A673 (cell line): ENCODE data around the gene KCNIP4. TPM values are rescaled to one million over a fixed set of nuclear protein-coding genes. Genes with fewer than 3 reads are reported as not detected.

ENCODE experiments used
- BruUV-seq: library from RNA; stranded (reverse); fragments of 400-500 nt; replicated peaks from 2 replicates; lab custom pipeline; 2021; lab: Mats Ljungman, UMichigan
- CTCF ChIA-PET: fragments of 300-600 bp; sonication (Branson Sonifier 250); formaldehyde crosslinking; loops from one replicate; lab custom pipeline; 2022; ENCODE audit warnings: antibody characterized with exemption; lab: Charles Lee
- POLR2A ChIA-PET: fragments of 300-600 bp; sonication (Branson Sonifier 250); formaldehyde crosslinking; loops from one replicate; lab custom pipeline; 2022; ENCODE audit warnings: antibody characterized with exemption; ENCODE audit not compliant: low non-redundant PET; lab: Charles Lee
- DNase-seq: peaks from one replicate; pipeline ENCODE4 v3.0.0-alpha.2; 2015; ENCODE audit warnings: low spot score
- H3K27ac ChIP-seq: fragments of 200-600 bp; sonication (generic); 2 replicates; pipeline ENCODE4 v1.5.1; 2016; ENCODE audit warnings: mixed run types, low read depth, mild to moderate bottlenecking, mixed read lengths, antibody characterized with exemption, low read length; ENCODE audit not compliant: poor library complexity, severe bottlenecking
- H3K27me3 ChIP-seq: fragments of 200-600 bp; sonication (generic); replicated peaks from 2 replicates; pipeline ENCODE4 v1.6.1; 2017; ENCODE audit warnings: mixed run types, low read depth, mild to moderate bottlenecking, mixed read lengths, antibody characterized with exemption, low read length; ENCODE audit not compliant: insufficient read depth, poor library complexity
- H3K36me3 ChIP-seq: fragments of 200-600 bp; sonication (generic); 2 replicates; pipeline ENCODE4 v1.6.1; 2016; ENCODE audit warnings: mixed run types, mild to moderate bottlenecking, mixed read lengths, antibody characterized with exemption, low read length; ENCODE audit not compliant: insufficient read depth, poor library complexity, severe bottlenecking
- H3K4me1 ChIP-seq: fragments of 200-600 bp; sonication (generic); 2 replicates; pipeline ENCODE4 v1.6.1; 2017; ENCODE audit warnings: mixed run types, mild to moderate bottlenecking, mixed read lengths, antibody characterized with exemption, low read length; ENCODE audit not compliant: insufficient read depth, poor library complexity, severe bottlenecking
- H3K4me3 ChIP-seq: fragments of 200-600 bp; sonication (generic); 2 replicates; pipeline ENCODE4 v1.5.1; 2016; ENCODE audit warnings: low read depth, mixed run types, mild to moderate bottlenecking, mixed read lengths, low read length; ENCODE audit not compliant: poor library complexity, severe bottlenecking
- H3K9me3 ChIP-seq: fragments of 200-600 bp; sonication (generic); 2 replicates; pipeline ENCODE4 v1.6.1; 2016; ENCODE audit warnings: mixed run types, low read depth, mild to moderate bottlenecking, mixed read lengths, antibody characterized with exemption, low read length; ENCODE audit not compliant: poor library complexity, severe bottlenecking
- EZH2 ChIP-seq: fragments of 200-600 bp; sonication (generic); IDR thresholded peaks from 2 replicates; pipeline ENCODE4 v1.6.1; 2017; ENCODE audit warnings: borderline replicate concordance, low read depth, mild to moderate bottlenecking, mixed read lengths, antibody characterized with exemption, low read length; ENCODE audit not compliant: poor library complexity, severe bottlenecking
- intact Hi-C: fragments of 100-400 bp; cut with micrococcal nuclease; formaldehyde crosslinking; loops from one replicate; pipeline ENCODE4 v1.10.0; 2022; ENCODE audit not compliant: unreplicated experiment
- total RNA-seq: library from RNA; stranded (reverse); gene quantifications from 2 replicates; pipeline ENCODE4 v1.2.3, GENCODE V29; 2021
- TF ChIP-seq, protein P1 (sequence below): fragments of 300-800, 200-600 bp; sonication (generic); conservative IDR thresholded peaks from 2 replicates; pipeline ENCODE4 v1.5.1; 2017; ENCODE audit warnings: low read depth, mild to moderate bottlenecking, antibody characterized with exemption, low read length, moderate library complexity, mixed read lengths

Gene KCNIP4
- total RNA-seq, 1 experiment from 2014 or later = not detected

DNA sequence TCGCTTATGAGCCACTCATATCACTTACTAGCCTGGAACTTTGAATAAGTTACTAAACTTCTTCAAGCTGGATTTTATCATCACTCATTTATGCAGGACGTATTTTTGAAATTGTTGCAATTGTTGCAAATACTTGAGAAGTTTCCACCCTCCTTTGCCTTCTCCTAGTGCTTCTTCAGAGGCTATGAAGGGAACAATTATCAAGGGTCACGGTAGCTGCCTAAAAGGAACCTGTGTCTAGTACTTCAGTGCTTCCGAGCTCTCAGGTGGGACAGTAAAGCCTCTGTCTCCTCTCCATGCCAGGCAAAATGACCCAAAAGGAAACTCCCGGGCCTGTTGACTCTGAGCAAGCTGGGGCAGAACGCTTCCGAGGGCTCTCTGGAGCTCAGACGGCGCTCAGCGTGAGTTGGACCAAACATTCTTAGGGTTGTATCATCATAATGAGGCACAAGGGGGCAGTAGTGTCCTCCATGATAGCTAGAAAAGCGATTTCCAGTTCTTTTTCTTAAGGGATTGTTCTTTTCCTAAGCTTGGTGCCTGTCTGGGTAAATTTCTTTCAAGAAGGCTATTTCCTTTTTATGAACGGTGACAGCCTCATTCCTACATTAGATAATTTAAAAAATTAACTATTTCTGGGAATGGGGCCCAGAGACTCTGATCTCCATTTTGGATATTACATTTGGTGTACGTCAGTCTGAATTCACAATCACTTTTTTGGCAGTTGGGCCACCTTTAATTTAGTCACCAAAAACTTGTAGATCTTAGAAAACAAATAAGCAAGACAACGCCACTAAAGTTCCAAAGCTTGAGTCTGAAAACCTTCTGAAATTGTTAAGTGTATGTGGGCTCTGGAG, 1175.2 kb downstream of the KCNIP4 start:
- Histone ChIP-seq H3K27ac (no peak overlapping the region), H3K9me3 (no peaks in the 10 kb centered on the region), H3K4me3 (no peak overlapping the region), H3K4me1 (peaks cover 2% of the 10 kb centered on the region), H3K36me3 (no peaks in the 10 kb centered on the region), H3K27me3 (no peaks in the 10 kb centered on the region)
- DNase-seq = peak; percentile 75
- POLR2A ChIA-PET = no interaction called here
- no TSS peak for BruUV-seq
- CTCF ChIA-PET = interaction anchor here (0.5 to 1.2 kb wide), 5 partner anchors 356 to 697 kb away, joined by 3 to 11 read pairs (median 4); no protein-coding TSS in a partner anchor
- intact Hi-C loops = loop anchor here (1.0 to 5.0 kb wide), 3 partner anchors 362 to 994 kb away; no protein-coding TSS in a partner anchor
- TF ChIP-seq EZH2 = no peak
- TF ChIP-seq, protein P1, sequence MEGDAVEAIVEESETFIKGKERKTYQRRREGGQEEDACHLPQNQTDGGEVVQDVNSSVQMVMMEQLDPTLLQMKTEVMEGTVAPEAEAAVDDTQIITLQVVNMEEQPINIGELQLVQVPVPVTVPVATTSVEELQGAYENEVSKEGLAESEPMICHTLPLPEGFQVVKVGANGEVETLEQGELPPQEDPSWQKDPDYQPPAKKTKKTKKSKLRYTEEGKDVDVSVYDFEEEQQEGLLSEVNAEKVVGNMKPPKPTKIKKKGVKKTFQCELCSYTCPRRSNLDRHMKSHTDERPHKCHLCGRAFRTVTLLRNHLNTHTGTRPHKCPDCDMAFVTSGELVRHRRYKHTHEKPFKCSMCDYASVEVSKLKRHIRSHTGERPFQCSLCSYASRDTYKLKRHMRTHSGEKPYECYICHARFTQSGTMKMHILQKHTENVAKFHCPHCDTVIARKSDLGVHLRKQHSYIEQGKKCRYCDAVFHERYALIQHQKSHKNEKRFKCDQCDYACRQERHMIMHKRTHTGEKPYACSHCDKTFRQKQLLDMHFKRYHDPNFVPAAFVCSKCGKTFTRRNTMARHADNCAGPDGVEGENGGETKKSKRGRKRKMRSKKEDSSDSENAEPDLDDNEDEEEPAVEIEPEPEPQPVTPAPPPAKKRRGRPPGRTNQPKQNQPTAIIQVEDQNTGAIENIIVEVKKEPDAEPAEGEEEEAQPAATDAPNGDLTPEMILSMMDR = peak; percentile 76

DNA sequence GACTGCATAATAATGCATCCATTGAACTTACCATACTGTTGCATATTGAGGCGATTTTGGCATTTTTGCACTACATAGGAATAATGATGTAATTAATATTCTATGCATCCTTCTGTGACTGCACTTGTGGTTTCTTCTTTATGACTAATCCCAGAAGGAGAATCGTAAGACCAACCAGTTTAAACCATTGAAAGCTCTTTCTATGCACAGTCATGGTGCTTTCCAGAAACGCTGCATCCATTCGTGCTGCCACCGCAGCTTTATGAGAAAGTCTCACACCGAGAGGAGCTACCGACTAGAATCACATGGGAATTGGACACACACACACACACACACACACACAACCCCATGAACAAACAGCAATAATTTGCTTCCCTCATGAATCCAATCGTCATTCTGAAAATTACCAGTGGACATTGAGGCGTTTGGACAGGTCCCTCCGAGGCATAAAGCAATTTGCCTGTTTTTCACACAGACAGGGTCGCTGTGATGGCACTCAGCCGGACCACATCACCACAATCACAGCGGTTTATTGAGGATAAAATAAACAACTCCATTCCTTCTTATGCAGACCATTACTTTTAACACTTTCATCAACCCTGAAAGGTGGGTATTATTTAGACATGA, 1184.1 kb downstream of the KCNIP4 start:
- intact Hi-C loops = no loop called here
- Histone ChIP-seq H3K36me3 (no peaks in the 10 kb centered on the region), H3K4me1 (no peaks in the 10 kb centered on the region), H3K4me3 (no peak overlapping the region), H3K27ac (no peak overlapping the region), H3K27me3 (no peaks in the 10 kb centered on the region), H3K9me3 (no peaks in the 10 kb centered on the region)
- TF ChIP-seq, protein P1 = no peak
- TF ChIP-seq EZH2 = no peak
- POLR2A ChIA-PET = no interaction called here
- DNase-seq = peak; percentile 3
- no TSS peak for BruUV-seq
- CTCF ChIA-PET = no interaction called here

DNA sequence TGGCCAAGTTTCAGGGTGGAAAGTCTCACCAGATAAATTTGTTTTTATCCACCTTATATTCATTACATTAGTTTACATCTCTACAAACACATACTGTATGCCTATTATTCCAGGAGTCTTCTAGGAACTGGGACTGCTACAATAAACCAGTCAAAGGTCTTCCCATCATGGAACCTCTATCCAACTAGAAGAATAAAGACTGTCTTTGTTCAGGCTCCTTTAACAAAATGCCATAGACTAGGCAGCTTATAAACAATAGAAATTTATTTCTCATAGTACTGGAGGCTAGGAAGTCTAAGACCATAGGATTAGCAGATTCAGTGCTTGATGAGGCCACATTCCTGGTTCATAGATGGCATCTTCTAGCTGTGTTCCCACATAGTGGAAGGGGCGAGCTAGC, 1186.7 kb downstream of the KCNIP4 start:
- H3K4me1 ChIP-seq = no peaks in the 10 kb centered on the region
- BruUV-seq = no TSS peak
- ChIA-PET CTCF (no interaction called here), POLR2A (no interaction called here)
- DNase-seq = no peak
- H3K27me3 ChIP-seq = no peaks in the 10 kb centered on the region
- TF ChIP-seq, protein P1 = no peak
- no peak for TF ChIP-seq EZH2
- H3K9me3 ChIP-seq = no peaks in the 10 kb centered on the region
- H3K27ac ChIP-seq = no peak overlapping the region
- intact Hi-C loops = no loop called here
- no peak overlapping the region for H3K4me3 ChIP-seq
- H3K36me3 ChIP-seq = no peaks in the 10 kb centered on the region
